GM12878 (cell line): ENCODE data around the gene MYCBP2. TPM values are rescaled to one million over a fixed set of nuclear protein-coding genes. Genes with fewer than 3 reads are reported as not detected.

ENCODE experiments used
- ATAC-seq: fragments of 200-7000 bp; cut with Tn5 transposase; 3 replicates; pipeline ENCODE4 v1.9.1; 2020; ENCODE audit warnings: mild to moderate bottlenecking, moderate library complexity
- BruUV-seq: library from RNA; stranded (reverse); fragments of 400-500 nt; replicated peaks from 2 replicates; lab custom pipeline; 2021; lab: Mats Ljungman, UMichigan
- CTCF ChIA-PET: fragments of 300-600 bp; sonication (Branson Sonifier 250); formaldehyde crosslinking; extraction: SDS; loops from one replicate; lab custom pipeline; 2021; ENCODE audit warnings: inconsistent platforms; lab: Yijun Ruan, JAX
- POLR2A ChIA-PET: fragments of 350-600 bp; formaldehyde crosslinking; extraction: SDS; loops from one replicate; lab custom pipeline; 2021; ENCODE audit warnings: inconsistent platforms; lab: Charles Lee
- RAD21 ChIA-PET: fragments of 300-600 bp; sonication (Branson Sonifier 250); formaldehyde crosslinking; loops from one replicate; lab custom pipeline; 2023; ENCODE audit warnings: antibody characterized with exemption; ENCODE audit not compliant: unreplicated experiment; lab: Charles Lee
- SMC1A ChIA-PET: fragments of 300-600 bp; sonication (Branson Sonifier 250); formaldehyde crosslinking; loops from one replicate; lab custom pipeline; 2023; ENCODE audit not compliant: unreplicated experiment, uncharacterized antibody; lab: Charles Lee
- DNase-seq: peaks from one replicate; pipeline ENCODE4 v3.0.0-alpha.2; 2011; ENCODE audit warnings: low read depth, low spot score
- FAIRE-seq: peaks from 3 replicates; lab custom pipeline; 2011; peaks lifted over from hg19 to GRCh38; lab: Jason Lieb, UNC
- H2AFZ ChIP-seq: 2 replicates; pipeline ENCODE4 v1.6.0; 2011; ENCODE audit warnings: low read depth, low read length, control low read depth; ENCODE audit not compliant: control insufficient read depth
- H3K27ac ChIP-seq: 2 replicates; pipeline ENCODE4 v1.5.1; 2011; ENCODE audit warnings: control low read depth; ENCODE audit not compliant: control insufficient read depth, insufficient read depth
- H3K27me3 ChIP-seq, 2 experiments: replicated peaks in 1 of 2; 2 replicates each; pipeline versions ENCODE4 v1.6.0 to v1.6.1; 2011; ENCODE audit warnings: low read length in 1 of 2; ENCODE audit not compliant: control insufficient read depth in 2 of 2, insufficient read depth in 2 of 2
- H3K36me3 ChIP-seq, 2 experiments: 2 replicates each; pipeline ENCODE4 v1.5.1; 2011; ENCODE audit warnings: low read length in 1 of 2; ENCODE audit not compliant: control insufficient read depth in 2 of 2, insufficient read depth in 2 of 2
- H3K4me1 ChIP-seq: 2 replicates; pipeline ENCODE4 v1.6.1; 2011; ENCODE audit warnings: mild to moderate bottlenecking, low read length, moderate library complexity, mixed read lengths; ENCODE audit not compliant: control insufficient read depth, insufficient read depth
- H3K4me2 ChIP-seq: 2 replicates; pipeline ENCODE4 v1.6.0; 2011; ENCODE audit warnings: control low read depth; ENCODE audit not compliant: control insufficient read depth, insufficient read depth
- H3K4me3 ChIP-seq: fragments of 200-600 bp; sonication (generic); 2 replicates; pipeline ENCODE4 v1.5.1; 2016
- H3K79me2 ChIP-seq: 2 replicates; pipeline ENCODE4 v1.6.0; 2011; ENCODE audit warnings: low read length; ENCODE audit not compliant: control insufficient read depth, insufficient read depth
- H3K9ac ChIP-seq: 2 replicates; pipeline ENCODE4 v1.8.0; 2011; ENCODE audit warnings: low read length, control low read depth, mixed read lengths; ENCODE audit not compliant: control insufficient read depth, insufficient read depth
- H3K9me3 ChIP-seq: replicated peaks from 3 replicates; pipeline ENCODE4 v1.5.1; 2011; ENCODE audit warnings: mild to moderate bottlenecking, low read length; ENCODE audit not compliant: control insufficient read depth, insufficient read depth
- H4K20me1 ChIP-seq: 2 replicates; pipeline ENCODE4 v1.6.0; 2011; ENCODE audit not compliant: control insufficient read depth, insufficient read depth
- CBX5 ChIP-seq: sonication (generic); IDR thresholded peaks from 2 replicates; pipeline ENCODE4 v1.6.1; 2016; ENCODE audit warnings: low read depth, moderate library complexity, mild to moderate bottlenecking, inconsistent platforms
- CHD2 ChIP-seq: IDR thresholded peaks from 2 replicates; pipeline ENCODE4 v1.6.1; 2011; ENCODE audit warnings: low read depth, low read length, improper control_type of control experiment, borderline replicate concordance
- GABPA ChIP-seq: IDR thresholded peaks from 2 replicates; pipeline ENCODE4 v1.6.1; 2014; ENCODE audit warnings: antibody characterized with exemption, low read depth, mild to moderate bottlenecking, inconsistent platforms
- MYC ChIP-seq: IDR thresholded peaks from 2 replicates; pipeline ENCODE4 v1.6.1; 2011; ENCODE audit warnings: mild to moderate bottlenecking, low read length, moderate library complexity, inconsistent platforms; ENCODE audit not compliant: insufficient read depth, insufficient replicate concordance, insufficient read length, severe bottlenecking
- NFIC ChIP-seq: IDR thresholded peaks from 2 replicates; pipeline ENCODE4 v1.6.1; 2012; ENCODE audit warnings: low read depth, mild to moderate bottlenecking, inconsistent platforms, low read length, moderate library complexity
- NR2F1 ChIP-seq: fragments of 450-650 bp; conservative IDR thresholded peaks from 2 replicates; pipeline ENCODE4 v1.6.1; 2017; ENCODE audit warnings: mild to moderate bottlenecking
- RB1 ChIP-seq: fragments of 450-650 bp; formaldehyde crosslinking; IDR thresholded peaks from 2 replicates; pipeline ENCODE4 v1.6.1; 2017; ENCODE audit warnings: mild to moderate bottlenecking, borderline replicate concordance
- SP1 ChIP-seq: IDR thresholded peaks from one replicate; pipeline ENCODE4 v1.6.1; 2011; ENCODE audit warnings: low read depth, low read length
- STAT1 ChIP-seq: fragments of 450-650 bp; conservative IDR thresholded peaks from 2 replicates; pipeline ENCODE4 v1.6.1; 2014; ENCODE audit warnings: antibody characterized with exemption, mild to moderate bottlenecking
- TARDBP ChIP-seq: IDR thresholded peaks from 2 replicates; pipeline ENCODE4 v1.6.1; 2016; ENCODE audit warnings: borderline replicate concordance
- WGBS: methylation state at CpG from one replicate; pipeline ENCODE4 v1.1.6; 2016; ENCODE audit warnings: low lambda C conversion rate; ENCODE audit not compliant: insufficient replicate concordance, insufficient coverage; ENCODE audit errors: missing lambda C conversion rate; 5-methylcytosine and 5-hydroxymethylcytosine counted together
- in situ Hi-C: fragments of 300-500 bp; cut with MboI; formaldehyde crosslinking; loops from 9 replicates; pipeline ENCODE4 v1.14.3; 2018; ENCODE audit warnings: mixed read lengths
- intact Hi-C: fragments of 100-400 bp; cut with micrococcal nuclease; formaldehyde crosslinking; loops from one replicate; pipeline ENCODE4 v1.14.2; 2022; ENCODE audit not compliant: unreplicated experiment
- polyA plus RNA-seq, 11 experiments: library from polyadenylated mRNA; depleted of rRNA in 4 of 11; unstranded in 6 of 11; stranded (reverse) in 5 of 11; fragments of >200 nt; fragmentation: Nextera tagmentation in 4 of 11; fragmentation: Illumina TruSeq in 1 of 11; extraction: Ambion mirVana in 4 of 11; extraction: Trizol in 1 of 11; gene quantifications; 1 replicate in 1 of 11; 2 replicates in 10 of 11; pipeline versions ENCODE4 v1.2.1 to v1.2.3, GENCODE V29; 2011 to 2016; ENCODE audit warnings: inconsistent platforms in 2 of 11, missing spikeins in 2 of 11, low read depth in 1 of 11
- total RNA-seq, 4 experiments: library from RNA; depleted of rRNA in 3 of 4; stranded (reverse); fragments of >200 nt in 3 of 4; fragmentation: Illumina TruSeq in 1 of 4; extraction: Trizol in 1 of 4; gene quantifications; 2 replicates each; pipeline versions ENCODE4 v1.2.1 to v1.2.3, GENCODE V29; 2013 to 2021
- TF ChIP-seq, protein P1 (sequence below): fragments of 450-650 bp; IDR thresholded peaks from 2 replicates; pipeline ENCODE4 v1.6.1; 2016; ENCODE audit warnings: mild to moderate bottlenecking
- TF ChIP-seq, protein P2 (sequence below): fragments of 450-650 bp; IDR thresholded peaks from 2 replicates; pipeline ENCODE4 v1.6.1; 2018; ENCODE audit warnings: mild to moderate bottlenecking, low read depth, moderate library complexity; ENCODE audit not compliant: partially characterized antibody
- TF ChIP-seq, protein P3 (sequence below): IDR thresholded peaks from 2 replicates; pipeline ENCODE4 v1.6.1; 2012; ENCODE audit warnings: mild to moderate bottlenecking, low read depth, low read length
- TF ChIP-seq, protein P4 (sequence below): fragments of 450-650 bp; formaldehyde crosslinking; IDR thresholded peaks from 2 replicates; pipeline ENCODE4 v1.4.0; 2022; ENCODE audit warnings: mild to moderate bottlenecking, moderate library complexity

Gene MYCBP2
- total and polyA plus RNA-seq, 10 of the 15 experiments (the other 5 are each of a cell fraction or from before 2014, with no cell fraction given), result 51.9 to 152 (median 98.2) TPM

DNA sequence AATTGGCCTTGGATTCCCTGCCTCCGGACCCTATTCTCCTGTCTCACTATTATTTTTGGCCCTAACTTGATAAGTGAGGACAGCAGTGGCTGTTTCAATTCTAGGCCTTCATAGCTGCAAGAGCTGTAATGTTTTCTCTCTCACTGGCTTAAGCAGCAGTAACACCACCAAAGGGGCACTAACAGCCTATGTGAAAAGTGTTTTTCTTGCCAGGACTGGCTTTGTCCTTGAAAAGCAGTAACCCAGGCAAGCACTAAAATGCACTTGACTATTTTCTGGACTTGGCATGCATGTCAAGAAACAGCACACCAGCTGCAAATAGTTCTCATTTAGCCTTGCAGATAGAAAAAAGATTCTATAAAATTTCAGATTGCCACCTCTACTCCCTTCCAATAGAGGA is 290.6 kb downstream of the MYCBP2 start:
- H3K9ac ChIP-seq, result no peak overlapping the region
- no peak for FAIRE-seq
- no peak overlapping the region for H2AFZ ChIP-seq
- no peak overlapping the region for H3K27ac ChIP-seq
- ChIA-PET CTCF (interaction anchor here (0.6 kb wide), 1 partner anchor 529 kb away, joined by 3 read pairs; no protein-coding TSS in a partner anchor), SMC1A (interaction anchor here (1.1 kb wide), 1 partner anchor 11 kb away, joined by 3 read pairs; no protein-coding TSS in a partner anchor), RAD21 (no interaction called here)
- no peaks in the 10 kb centered on the region for H3K79me2 ChIP-seq
- no peaks in the 10 kb centered on the region for H3K36me3 ChIP-seq
- 30% methylated on average over 1 of the region's 1 CpG for WGBS
- BruUV-seq, result no TSS peak
- no peak for ATAC-seq
- intact Hi-C loops, result no loop called here
- no peak for TF ChIP-seq CBX5
- no peak for TF ChIP-seq RB1
- TF ChIP-seq TARDBP, result no peak
- TF ChIP-seq, protein P1, sequence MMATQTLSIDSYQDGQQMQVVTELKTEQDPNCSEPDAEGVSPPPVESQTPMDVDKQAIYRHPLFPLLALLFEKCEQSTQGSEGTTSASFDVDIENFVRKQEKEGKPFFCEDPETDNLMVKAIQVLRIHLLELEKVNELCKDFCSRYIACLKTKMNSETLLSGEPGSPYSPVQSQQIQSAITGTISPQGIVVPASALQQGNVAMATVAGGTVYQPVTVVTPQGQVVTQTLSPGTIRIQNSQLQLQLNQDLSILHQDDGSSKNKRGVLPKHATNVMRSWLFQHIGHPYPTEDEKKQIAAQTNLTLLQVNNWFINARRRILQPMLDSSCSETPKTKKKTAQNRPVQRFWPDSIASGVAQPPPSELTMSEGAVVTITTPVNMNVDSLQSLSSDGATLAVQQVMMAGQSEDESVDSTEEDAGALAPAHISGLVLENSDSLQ, result no peak
- no peak for TF ChIP-seq GABPA
- TF ChIP-seq, protein P2, sequence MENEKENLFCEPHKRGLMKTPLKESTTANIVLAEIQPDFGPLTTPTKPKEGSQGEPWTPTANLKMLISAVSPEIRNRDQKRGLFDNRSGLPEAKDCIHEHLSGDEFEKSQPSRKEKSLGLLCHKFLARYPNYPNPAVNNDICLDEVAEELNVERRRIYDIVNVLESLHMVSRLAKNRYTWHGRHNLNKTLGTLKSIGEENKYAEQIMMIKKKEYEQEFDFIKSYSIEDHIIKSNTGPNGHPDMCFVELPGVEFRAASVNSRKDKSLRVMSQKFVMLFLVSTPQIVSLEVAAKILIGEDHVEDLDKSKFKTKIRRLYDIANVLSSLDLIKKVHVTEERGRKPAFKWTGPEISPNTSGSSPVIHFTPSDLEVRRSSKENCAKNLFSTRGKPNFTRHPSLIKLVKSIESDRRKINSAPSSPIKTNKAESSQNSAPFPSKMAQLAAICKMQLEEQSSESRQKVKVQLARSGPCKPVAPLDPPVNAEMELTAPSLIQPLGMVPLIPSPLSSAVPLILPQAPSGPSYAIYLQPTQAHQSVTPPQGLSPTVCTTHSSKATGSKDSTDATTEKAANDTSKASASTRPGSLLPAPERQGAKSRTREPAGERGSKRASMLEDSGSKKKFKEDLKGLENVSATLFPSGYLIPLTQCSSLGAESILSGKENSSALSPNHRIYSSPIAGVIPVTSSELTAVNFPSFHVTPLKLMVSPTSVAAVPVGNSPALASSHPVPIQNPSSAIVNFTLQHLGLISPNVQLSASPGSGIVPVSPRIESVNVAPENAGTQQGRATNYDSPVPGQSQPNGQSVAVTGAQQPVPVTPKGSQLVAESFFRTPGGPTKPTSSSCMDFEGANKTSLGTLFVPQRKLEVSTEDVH, result no peak
- no peak for TF ChIP-seq NFIC
- TF ChIP-seq NR2F1, result no peak
- TF ChIP-seq MYC, result no peak
- TF ChIP-seq STAT1, result no peak
- TF ChIP-seq, protein P3, sequence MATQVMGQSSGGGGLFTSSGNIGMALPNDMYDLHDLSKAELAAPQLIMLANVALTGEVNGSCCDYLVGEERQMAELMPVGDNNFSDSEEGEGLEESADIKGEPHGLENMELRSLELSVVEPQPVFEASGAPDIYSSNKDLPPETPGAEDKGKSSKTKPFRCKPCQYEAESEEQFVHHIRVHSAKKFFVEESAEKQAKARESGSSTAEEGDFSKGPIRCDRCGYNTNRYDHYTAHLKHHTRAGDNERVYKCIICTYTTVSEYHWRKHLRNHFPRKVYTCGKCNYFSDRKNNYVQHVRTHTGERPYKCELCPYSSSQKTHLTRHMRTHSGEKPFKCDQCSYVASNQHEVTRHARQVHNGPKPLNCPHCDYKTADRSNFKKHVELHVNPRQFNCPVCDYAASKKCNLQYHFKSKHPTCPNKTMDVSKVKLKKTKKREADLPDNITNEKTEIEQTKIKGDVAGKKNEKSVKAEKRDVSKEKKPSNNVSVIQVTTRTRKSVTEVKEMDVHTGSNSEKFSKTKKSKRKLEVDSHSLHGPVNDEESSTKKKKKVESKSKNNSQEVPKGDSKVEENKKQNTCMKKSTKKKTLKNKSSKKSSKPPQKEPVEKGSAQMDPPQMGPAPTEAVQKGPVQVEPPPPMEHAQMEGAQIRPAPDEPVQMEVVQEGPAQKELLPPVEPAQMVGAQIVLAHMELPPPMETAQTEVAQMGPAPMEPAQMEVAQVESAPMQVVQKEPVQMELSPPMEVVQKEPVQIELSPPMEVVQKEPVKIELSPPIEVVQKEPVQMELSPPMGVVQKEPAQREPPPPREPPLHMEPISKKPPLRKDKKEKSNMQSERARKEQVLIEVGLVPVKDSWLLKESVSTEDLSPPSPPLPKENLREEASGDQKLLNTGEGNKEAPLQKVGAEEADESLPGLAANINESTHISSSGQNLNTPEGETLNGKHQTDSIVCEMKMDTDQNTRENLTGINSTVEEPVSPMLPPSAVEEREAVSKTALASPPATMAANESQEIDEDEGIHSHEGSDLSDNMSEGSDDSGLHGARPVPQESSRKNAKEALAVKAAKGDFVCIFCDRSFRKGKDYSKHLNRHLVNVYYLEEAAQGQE, result no peak
- TF ChIP-seq SP1, result no peak
- no peak for TF ChIP-seq CHD2
- TF ChIP-seq, protein P4, sequence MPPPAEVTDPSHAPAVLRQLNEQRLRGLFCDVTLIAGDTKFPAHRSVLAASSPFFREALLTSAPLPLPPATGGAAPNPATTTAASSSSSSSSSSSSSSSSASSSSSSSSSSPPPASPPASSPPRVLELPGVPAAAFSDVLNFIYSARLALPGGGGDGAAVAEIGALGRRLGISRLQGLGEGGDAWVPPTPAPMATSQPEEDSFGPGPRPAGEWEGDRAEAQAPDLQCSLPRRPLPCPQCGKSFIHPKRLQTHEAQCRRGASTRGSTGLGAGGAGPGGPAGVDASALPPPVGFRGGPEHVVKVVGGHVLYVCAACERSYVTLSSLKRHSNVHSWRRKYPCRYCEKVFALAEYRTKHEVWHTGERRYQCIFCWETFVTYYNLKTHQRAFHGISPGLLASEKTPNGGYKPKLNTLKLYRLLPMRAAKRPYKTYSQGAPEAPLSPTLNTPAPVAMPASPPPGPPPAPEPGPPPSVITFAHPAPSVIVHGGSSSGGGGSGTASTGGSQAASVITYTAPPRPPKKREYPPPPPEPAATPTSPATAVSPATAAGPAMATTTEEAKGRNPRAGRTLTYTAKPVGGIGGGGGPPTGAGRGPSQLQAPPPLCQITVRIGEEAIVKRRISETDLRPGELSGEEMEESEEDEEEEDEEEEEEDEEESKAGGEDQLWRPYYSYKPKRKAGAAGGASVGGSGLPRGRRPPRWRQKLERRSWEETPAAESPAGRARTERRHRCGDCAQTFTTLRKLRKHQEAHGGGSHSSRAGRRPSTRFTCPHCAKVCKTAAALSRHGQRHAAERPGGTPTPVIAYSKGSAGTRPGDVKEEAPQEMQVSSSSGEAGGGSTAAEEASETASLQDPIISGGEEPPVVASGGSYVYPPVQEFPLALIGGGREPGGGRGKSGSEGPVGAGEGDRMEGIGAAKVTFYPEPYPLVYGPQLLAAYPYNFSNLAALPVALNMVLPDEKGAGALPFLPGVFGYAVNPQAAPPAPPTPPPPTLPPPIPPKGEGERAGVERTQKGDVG (CRISPR knock-in tag), result no peak
- TF ChIP-seq, all 136 proteins: peak for 0
- Histone ChIP-seq H3K4me1 (no peaks in the 10 kb centered on the region), H3K9me3 (no peaks in the 10 kb centered on the region; the same call in 2 of the 3 replicates), H3K4me2 (no peak overlapping the region), H3K27me3 (no peaks in the 10 kb centered on the region), H4K20me1 (no peaks in the 10 kb centered on the region), H3K4me3 (no peak overlapping the region)
- in situ Hi-C loops, result no loop called here
- POLR2A ChIA-PET, result no interaction called here
- no peak for DNase-seq
